GM12878 (cell line): ENCODE results near the gene TRPC6. TPM values are rescaled to one million over a fixed set of nuclear protein-coding genes. Genes with fewer than 3 reads are reported as not detected.

Experiments used
- ATAC-seq: fragments of 200-7000 bp; cut with Tn5 transposase; 3 replicates; pipeline ENCODE4 v1.9.1; 2020; ENCODE audit warnings: mild to moderate bottlenecking, moderate library complexity
- BruUV-seq: library from RNA; stranded (reverse); fragments of 400-500 nt; replicated peaks from 2 replicates; lab custom pipeline; 2021; lab: Mats Ljungman, UMichigan
- CTCF ChIA-PET: fragments of 300-600 bp; sonication (Branson Sonifier 250); formaldehyde crosslinking; extraction: SDS; loops from one replicate; lab custom pipeline; 2021; ENCODE audit warnings: inconsistent platforms; lab: Yijun Ruan, JAX
- POLR2A ChIA-PET: fragments of 350-600 bp; formaldehyde crosslinking; extraction: SDS; loops from one replicate; lab custom pipeline; 2021; ENCODE audit warnings: inconsistent platforms; lab: Charles Lee
- RAD21 ChIA-PET: fragments of 300-600 bp; sonication (Branson Sonifier 250); formaldehyde crosslinking; loops from one replicate; lab custom pipeline; 2023; ENCODE audit warnings: antibody characterized with exemption; ENCODE audit not compliant: unreplicated experiment; lab: Charles Lee
- SMC1A ChIA-PET: fragments of 300-600 bp; sonication (Branson Sonifier 250); formaldehyde crosslinking; loops from one replicate; lab custom pipeline; 2023; ENCODE audit not compliant: unreplicated experiment, uncharacterized antibody; lab: Charles Lee
- DNase-seq: peaks from one replicate; pipeline ENCODE4 v3.0.0-alpha.2; 2011; ENCODE audit warnings: low read depth, low spot score
- FAIRE-seq: peaks from 3 replicates; lab custom pipeline; 2011; peaks lifted over from hg19 to GRCh38; lab: Jason Lieb, UNC
- H2AFZ ChIP-seq: 2 replicates; pipeline ENCODE4 v1.6.0; 2011; ENCODE audit warnings: low read depth, low read length, control low read depth; ENCODE audit not compliant: control insufficient read depth
- H3K27ac ChIP-seq: 2 replicates; pipeline ENCODE4 v1.5.1; 2011; ENCODE audit warnings: control low read depth; ENCODE audit not compliant: control insufficient read depth, insufficient read depth
- H3K27me3 ChIP-seq, 2 experiments: replicated peaks in 1 of 2; 2 replicates each; pipeline versions ENCODE4 v1.6.0 to v1.6.1; 2011; ENCODE audit warnings: low read length in 1 of 2; ENCODE audit not compliant: control insufficient read depth in 2 of 2, insufficient read depth in 2 of 2
- H3K36me3 ChIP-seq, 2 experiments: 2 replicates each; pipeline ENCODE4 v1.5.1; 2011; ENCODE audit warnings: low read length in 1 of 2; ENCODE audit not compliant: control insufficient read depth in 2 of 2, insufficient read depth in 2 of 2
- H3K4me1 ChIP-seq: 2 replicates; pipeline ENCODE4 v1.6.1; 2011; ENCODE audit warnings: mild to moderate bottlenecking, low read length, moderate library complexity, mixed read lengths; ENCODE audit not compliant: control insufficient read depth, insufficient read depth
- H3K4me2 ChIP-seq: 2 replicates; pipeline ENCODE4 v1.6.0; 2011; ENCODE audit warnings: control low read depth; ENCODE audit not compliant: control insufficient read depth, insufficient read depth
- H3K4me3 ChIP-seq: fragments of 200-600 bp; sonication (generic); 2 replicates; pipeline ENCODE4 v1.5.1; 2016
- H3K79me2 ChIP-seq: 2 replicates; pipeline ENCODE4 v1.6.0; 2011; ENCODE audit warnings: low read length; ENCODE audit not compliant: control insufficient read depth, insufficient read depth
- H3K9ac ChIP-seq: 2 replicates; pipeline ENCODE4 v1.8.0; 2011; ENCODE audit warnings: low read length, control low read depth, mixed read lengths; ENCODE audit not compliant: control insufficient read depth, insufficient read depth
- H3K9me3 ChIP-seq: replicated peaks from 3 replicates; pipeline ENCODE4 v1.5.1; 2011; ENCODE audit warnings: mild to moderate bottlenecking, low read length; ENCODE audit not compliant: control insufficient read depth, insufficient read depth
- H4K20me1 ChIP-seq: 2 replicates; pipeline ENCODE4 v1.6.0; 2011; ENCODE audit not compliant: control insufficient read depth, insufficient read depth
- ATF2 ChIP-seq: IDR thresholded peaks from 2 replicates; pipeline ENCODE4 v1.6.1; 2012; ENCODE audit warnings: low read length, inconsistent platforms
- BMI1 ChIP-seq: fragments of 450-650 bp; IDR thresholded peaks from 2 replicates; pipeline ENCODE4 v1.6.1; 2016; ENCODE audit warnings: mild to moderate bottlenecking, moderate library complexity, borderline replicate concordance
- CBX3 ChIP-seq: fragments of 200-600 bp; sonication (generic); IDR thresholded peaks from 2 replicates; pipeline ENCODE4 v1.6.1; 2016; ENCODE audit warnings: low read depth, borderline replicate concordance
- CBX5 ChIP-seq: sonication (generic); IDR thresholded peaks from 2 replicates; pipeline ENCODE4 v1.6.1; 2016; ENCODE audit warnings: low read depth, moderate library complexity, mild to moderate bottlenecking, inconsistent platforms
- CHD1 ChIP-seq: IDR thresholded peaks from 2 replicates; pipeline ENCODE4 v1.6.1; 2012; ENCODE audit warnings: low read depth, low read length, improper control_type of control experiment
- CTCF ChIP-seq, 3 experiments: IDR thresholded peaks in 2 of 3; conservative IDR thresholded peaks in 1 of 3; 2 replicates each; pipeline ENCODE4 v1.5.1; 2011; ENCODE audit warnings: low read depth in 3 of 3, low read length in 3 of 3, mild to moderate bottlenecking in 3 of 3, control low read depth in 2 of 3, moderate library complexity in 2 of 3, inconsistent platforms in 1 of 3, mixed read lengths in 1 of 3; ENCODE audit not compliant: control insufficient read depth in 2 of 3, insufficient read depth in 1 of 3; ENCODE audit errors: extremely low read depth in 1 of 3
- EGR1 ChIP-seq, 2 experiments: IDR thresholded peaks; 1 replicate in 1 of 2; 2 replicates in 1 of 2; pipeline ENCODE4 v1.6.1; 2011 to 2012; ENCODE audit warnings: low read depth in 2 of 2, low read length in 2 of 2, borderline replicate concordance in 1 of 2, mild to moderate bottlenecking in 1 of 2, moderate library complexity in 1 of 2
- EZH2 ChIP-seq: IDR thresholded peaks from 2 replicates; pipeline ENCODE4 v1.6.1; 2012; ENCODE audit warnings: low read depth, mild to moderate bottlenecking, control low read depth, inconsistent platforms, low read length, borderline replicate concordance; ENCODE audit not compliant: control insufficient read depth
- FOS ChIP-seq: IDR thresholded peaks from 3 replicates; pipeline ENCODE4 v1.6.1; 2011; ENCODE audit warnings: borderline replicate concordance; ENCODE audit not compliant: insufficient read length; ENCODE audit errors: extremely low read depth
- HCFC1 ChIP-seq: fragments of 150-350 bp; IDR thresholded peaks from 2 replicates; pipeline ENCODE4 v1.6.1; 2014; ENCODE audit warnings: low read length
- IRF4 ChIP-seq: IDR thresholded peaks from 2 replicates; pipeline ENCODE4 v1.6.1; 2011; ENCODE audit warnings: low read depth, low read length
- NFIC ChIP-seq: IDR thresholded peaks from 2 replicates; pipeline ENCODE4 v1.6.1; 2012; ENCODE audit warnings: low read depth, mild to moderate bottlenecking, inconsistent platforms, low read length, moderate library complexity
- NR2F1 ChIP-seq: fragments of 450-650 bp; conservative IDR thresholded peaks from 2 replicates; pipeline ENCODE4 v1.6.1; 2017; ENCODE audit warnings: mild to moderate bottlenecking
- PML ChIP-seq: IDR thresholded peaks from 2 replicates; pipeline ENCODE4 v1.6.1; 2012; ENCODE audit warnings: low read length, inconsistent platforms
- POU2F2 ChIP-seq: IDR thresholded peaks from 3 replicates; pipeline ENCODE4 v1.6.1; 2011; ENCODE audit warnings: low read depth, mild to moderate bottlenecking, low read length, borderline replicate concordance
- SMAD5 ChIP-seq: IDR thresholded peaks from 2 replicates; pipeline ENCODE4 v1.6.1; 2016; ENCODE audit warnings: antibody characterized with exemption, low read depth
- STAT3 ChIP-seq: IDR thresholded peaks from 2 replicates; pipeline ENCODE4 v1.6.1; 2011; ENCODE audit warnings: low read depth, low read length, improper control_type of control experiment
- YBX1 ChIP-seq: fragments of 450-650 bp; IDR thresholded peaks from 2 replicates; pipeline ENCODE4 v1.6.1; 2016; ENCODE audit warnings: antibody characterized with exemption
- ZNF592 ChIP-seq: fragments of 450-650 bp; IDR thresholded peaks from 2 replicates; pipeline ENCODE4 v1.6.1; 2017; ENCODE audit warnings: mild to moderate bottlenecking, moderate library complexity
- WGBS: methylation state at CpG from one replicate; pipeline ENCODE4 v1.1.6; 2016; ENCODE audit warnings: low lambda C conversion rate; ENCODE audit not compliant: insufficient replicate concordance, insufficient coverage; ENCODE audit errors: missing lambda C conversion rate; 5-methylcytosine and 5-hydroxymethylcytosine counted together
- in situ Hi-C: fragments of 300-500 bp; cut with MboI; formaldehyde crosslinking; loops from 9 replicates; pipeline ENCODE4 v1.14.3; 2018; ENCODE audit warnings: mixed read lengths
- intact Hi-C: fragments of 100-400 bp; cut with micrococcal nuclease; formaldehyde crosslinking; loops from one replicate; pipeline ENCODE4 v1.14.2; 2022; ENCODE audit not compliant: unreplicated experiment
- polyA plus RNA-seq, 11 experiments: library from polyadenylated mRNA; depleted of rRNA in 4 of 11; unstranded in 6 of 11; stranded (reverse) in 5 of 11; fragments of >200 nt; fragmentation: Nextera tagmentation in 4 of 11; fragmentation: Illumina TruSeq in 1 of 11; extraction: Ambion mirVana in 4 of 11; extraction: Trizol in 1 of 11; gene quantifications; 1 replicate in 1 of 11; 2 replicates in 10 of 11; pipeline versions ENCODE4 v1.2.1 to v1.2.3, GENCODE V29; 2011 to 2016; ENCODE audit warnings: inconsistent platforms in 2 of 11, missing spikeins in 2 of 11, low read depth in 1 of 11
- total RNA-seq, 4 experiments: library from RNA; depleted of rRNA in 3 of 4; stranded (reverse); fragments of >200 nt in 3 of 4; fragmentation: Illumina TruSeq in 1 of 4; extraction: Trizol in 1 of 4; gene quantifications; 2 replicates each; pipeline versions ENCODE4 v1.2.1 to v1.2.3, GENCODE V29; 2013 to 2021

Gene TRPC6
- total and polyA plus RNA-seq, 10 of the 15 experiments (the other 5 are each of a cell fraction or from before 2014, with no cell fraction given), result not detected

- Histone ChIP-seq H3K36me3 (no peaks in the 10 kb centered on the region), H3K4me2 (no peak overlapping the region), H3K27me3 (peaks cover 0 to 3% of the 10 kb centered on the region in 2 experiments; a peak in 1 of 4 replicates), H3K9me3 (no peaks in the 10 kb centered on the region), H3K9ac (no peak overlapping the region), H3K79me2 (no peaks in the 10 kb centered on the region), H3K27ac (no peak overlapping the region), H2AFZ (no peak overlapping the region), H3K4me3 (no peak overlapping the region), H4K20me1 (no peaks in the 10 kb centered on the region), H3K4me1 (no peaks in the 10 kb centered on the region)
- POLR2A ChIA-PET, result no interaction called here
- RAD21 ChIA-PET, result interaction anchor here (0.6 kb wide), 1 partner anchor 15 kb away, joined by 3 read pairs; no protein-coding TSS in a partner anchor
- TF ChIP-seq CBX3 (no peak), IRF4 (no peak), ZNF592 (no peak), FOS (no peak), HCFC1 (no peak), EGR1 (IDR thresholded peaks at IDR 0.05; ENCODE audit: borderline replicate concordance in 1 of 2, low read depth in 2 of 2, low read length in 2 of 2) (no peak), BMI1 (no peak), NR2F1 (no peak), NFIC (no peak), POU2F2 (no peak), CBX5 (no peak), ATF2 (no peak), CHD1 (no peak), YBX1 (no peak), EZH2 (no peak), SMAD5 (no peak), STAT3 (no peak), CTCF (IDR thresholded peaks at IDR 0.05 in 2 of 3, conservative IDR thresholded peaks at IDR 0.05 in 1 of 3; ENCODE audit: control insufficient read depth in 2 of 3, extremely low read depth in 1 of 3, insufficient read depth in 1 of 3, low read depth in 3 of 3, low read length in 3 of 3) (no peak), PML (no peak)
- CTCF ChIA-PET, result no interaction called here
- intact Hi-C loops, result no loop called here
- DNase-seq (no peak), ATAC-seq (no peak), FAIRE-seq (no peak)
- no TSS peak for BruUV-seq
- SMC1A ChIA-PET, result interaction anchor here (1.0 kb wide), 1 partner anchor 12 kb away, joined by 3 read pairs; no protein-coding TSS in a partner anchor
- in situ Hi-C loops, result no loop called here
- WGBS, result 45% methylated on average over 5 of the region's 5 CpGs
These were observed 3.2 kb upstream of the TRPC6 start for GRCh38 chr11:101586965-101587364.
